DMS114 treated with DMSO at 0.1 percent for 48 hours (cell line): ENCODE measurements around the gene FSCN2.

Experiments
- DNase-seq: peaks from one replicate; lab custom pipeline; 2025; ENCODE audit not compliant: unreplicated experiment; lab: John Stamatoyannopoulos, UW

Gene FSCN2

GRCh38 chr17:81489998-81490992 is 37.9 kb upstream of the FSCN2 start:
- DNase-seq: no peak

- DNase-seq: no peak
Measured at GRCh38 chr17:81491181-81491581, 37.0 kb upstream of the FSCN2 start.

- no peak for DNase-seq
Measured at GRCh38 chr17:81491761-81492160, 36.4 kb upstream of the FSCN2 start.

- no peak for DNase-seq
Measured at GRCh38 chr17:81492202-81492601, 36.0 kb upstream of the FSCN2 start.

GRCh38 chr17:81492706-81493105 is 35.5 kb upstream of the FSCN2 start:
- no peak for DNase-seq

- DNase-seq: no peak
Measured at GRCh38 chr17:81493198-81494038, 34.8 kb upstream of the FSCN2 start.

GRCh38 chr17:81494626-81495377 is 33.4 kb upstream of the FSCN2 start:
- no peak for DNase-seq

GRCh38 chr17:81498953-81499600 is 29.1 kb upstream of the FSCN2 start:
- no peak for DNase-seq

GRCh38 chr17:81499601-81499970 is 28.6 kb upstream of the FSCN2 start:
- no peak for DNase-seq

GRCh38 chr17:81500047-81500446 is 28.1 kb upstream of the FSCN2 start:
- DNase-seq: no peak

GRCh38 chr17:81502471-81503017 is 25.6 kb upstream of the FSCN2 start:
- DNase-seq: no peak

- DNase-seq: no peak
Measured at GRCh38 chr17:81503619-81504018, 24.6 kb upstream of the FSCN2 start.

- DNase-seq: no peak
Measured at GRCh38 chr17:81508639-81509206, 19.5 kb upstream of the FSCN2 start.

- DNase-seq: no peak
Measured at GRCh38 chr17:81509207-81509971, 18.8 kb upstream of the FSCN2 start.

GRCh38 chr17:81509972-81510784 is 18.0 kb upstream of the FSCN2 start:
- no peak for DNase-seq

GRCh38 chr17:81510785-81511553 is 17.2 kb upstream of the FSCN2 start:
- DNase-seq: no peak

- no peak for DNase-seq
Measured at GRCh38 chr17:81511554-81511803, 16.7 kb upstream of the FSCN2 start.
